H1 (cell line): ENCODE measurements around the gene SMIM15. TPM values are rescaled to one million over a fixed set of nuclear protein-coding genes. Genes with fewer than 3 reads are reported as not detected.

Experiments used
- CTCF ChIA-PET: fragments of 300-600 bp; sonication (Branson Sonifier 250); formaldehyde crosslinking; loops from one replicate; lab custom pipeline; 2021; ENCODE audit not compliant: partially characterized antibody; lab: Charles Lee
- POLR2A ChIA-PET: fragments of 300-600 bp; sonication (Branson Sonifier 250); formaldehyde crosslinking; loops from one replicate; lab custom pipeline; 2021; ENCODE audit warnings: inconsistent platforms; ENCODE audit not compliant: partially characterized antibody; lab: Charles Lee
- DNase-seq, 2 experiments: peaks; one replicate each; pipeline versions ENCODE4 v3.0.0 to v3.0.0-alpha.2; 2010 to 2022; ENCODE audit warnings: low spot score in 2 of 2, low read depth in 1 of 2, mixed read lengths in 1 of 2
- FAIRE-seq: peaks from 2 replicates; lab custom pipeline; 2011; peaks lifted over from hg19 to GRCh38; lab: Jason Lieb, UNC
- H2AFZ ChIP-seq: 2 replicates; pipeline ENCODE4 v1.8.1; 2012; ENCODE audit warnings: low read length, inconsistent platforms
- H2AK5ac ChIP-seq: 2 replicates; pipeline ENCODE4 v1.6.1; 2013; ENCODE audit warnings: low read depth, low read length
- H2BK120ac ChIP-seq: replicated peaks from 2 replicates; pipeline ENCODE3; 2013; ENCODE audit warnings: low read depth, low read length, inconsistent platforms
- H2BK12ac ChIP-seq: 2 replicates; pipeline ENCODE4 v1.6.1; 2013; ENCODE audit warnings: low read depth, low read length
- H2BK15ac ChIP-seq: 2 replicates; pipeline ENCODE4 v1.6.1; 2013; ENCODE audit warnings: low read length
- H2BK20ac ChIP-seq: 2 replicates; pipeline ENCODE4 v1.6.1; 2013; ENCODE audit warnings: low read length
- H2BK5ac ChIP-seq: 2 replicates; pipeline ENCODE4 v1.6.1; 2013; ENCODE audit warnings: low read depth, low read length
- H3K14ac ChIP-seq: 2 replicates; pipeline ENCODE4 v1.6.1; 2013; ENCODE audit warnings: inconsistent platforms; ENCODE audit not compliant: insufficient read length
- H3K18ac ChIP-seq: 2 replicates; pipeline ENCODE4 v1.6.1; 2013; ENCODE audit warnings: low read length; ENCODE audit errors: extremely low read depth
- H3K23ac ChIP-seq: 2 replicates; pipeline ENCODE4 v1.6.1; 2013; ENCODE audit warnings: inconsistent platforms; ENCODE audit not compliant: insufficient read length
- H3K23me2 ChIP-seq: 2 replicates; pipeline ENCODE4 v1.6.1; 2013; ENCODE audit warnings: low read depth, low read length
- H3K27ac ChIP-seq: 2 replicates; pipeline ENCODE4 v1.6.1; 2011; ENCODE audit warnings: low read depth, low read length, inconsistent platforms
- H3K27me3 ChIP-seq, 4 experiments: replicated peaks in 1 of 4; 1 replicate in 1 of 4; 2 replicates in 3 of 4; pipeline versions ENCODE4 v1.6.1 to v1.8.1; 2011 to 2013; ENCODE audit warnings: low read length in 3 of 4, mild to moderate bottlenecking in 3 of 4, inconsistent platforms in 2 of 4, mixed read lengths in 2 of 4, moderate library complexity in 1 of 4; ENCODE audit not compliant: control insufficient read depth in 3 of 4, insufficient read depth in 3 of 4; ENCODE audit errors: extremely low read depth in 1 of 4
- H3K36me3 ChIP-seq, 4 experiments: 2 replicates each; pipeline versions ENCODE4 v1.6.1 to v1.8.1; 2011 to 2013; ENCODE audit warnings: mild to moderate bottlenecking in 4 of 4, low read length in 3 of 4, moderate library complexity in 2 of 4, control low read depth in 1 of 4, inconsistent platforms in 1 of 4; ENCODE audit not compliant: insufficient read depth in 4 of 4, control insufficient read depth in 2 of 4
- H3K4ac ChIP-seq: replicated peaks from 2 replicates; pipeline ENCODE3; 2013; ENCODE audit warnings: low read length, low read depth, mixed read lengths, inconsistent platforms; ENCODE audit not compliant: insufficient read length
- H3K4me1 ChIP-seq, 4 experiments: replicated peaks in 1 of 4; 1 replicate in 1 of 4; 2 replicates in 3 of 4; pipeline versions ENCODE4 v1.6.1 to v1.8.1; 2011 to 2013; ENCODE audit warnings: low read length in 3 of 4, inconsistent platforms in 2 of 4, mixed read lengths in 1 of 4; ENCODE audit not compliant: insufficient read depth in 4 of 4, control insufficient read depth in 3 of 4
- H3K4me2 ChIP-seq, 2 experiments: 2 replicates each; pipeline versions ENCODE4 v1.6.1 to v1.8.1; 2011 to 2013; ENCODE audit warnings: low read depth in 2 of 2, low read length in 2 of 2, control low read depth in 1 of 2, inconsistent platforms in 1 of 2, mild to moderate bottlenecking in 1 of 2; ENCODE audit not compliant: insufficient read depth in 1 of 2
- H3K4me3 ChIP-seq, 4 experiments: fragments of 200-600, 300-600 bp in 1 of 4; sonication (generic), shearing (Covaris generic), sonication (Bioruptor Twin) in 1 of 4; 2 replicates each; pipeline versions ENCODE4 v1.5.1 to v1.8.1; 2011 to 2016; ENCODE audit warnings: low read length in 4 of 4, low read depth in 3 of 4, control low read depth in 2 of 4, inconsistent platforms in 2 of 4, mild to moderate bottlenecking in 2 of 4, mixed read lengths in 1 of 4, moderate library complexity in 1 of 4; ENCODE audit not compliant: insufficient read depth in 2 of 4; ENCODE audit errors: extremely low read depth in 1 of 4
- H3K56ac ChIP-seq: replicated peaks from 2 replicates; pipeline ENCODE3; 2013; ENCODE audit warnings: low read depth, mild to moderate bottlenecking, mixed read lengths, low read length, inconsistent platforms; ENCODE audit not compliant: insufficient read length
- H3K79me1 ChIP-seq: 2 replicates; pipeline ENCODE4 v1.6.1; 2013; ENCODE audit warnings: low read depth, low read length, control low read depth
- H3K79me2 ChIP-seq, 2 experiments: 2 replicates each; pipeline versions ENCODE4 v1.6.1 to v1.8.1; 2012 to 2013; ENCODE audit warnings: low read length in 2 of 2, mild to moderate bottlenecking in 2 of 2, inconsistent platforms in 1 of 2; ENCODE audit not compliant: insufficient read depth in 2 of 2, control insufficient read depth in 1 of 2
- H3K9ac ChIP-seq, 4 experiments: replicated peaks in 1 of 4; 1 replicate in 1 of 4; 2 replicates in 3 of 4; pipeline versions ENCODE4 v1.6.1 to v1.8.1; 2011 to 2013; ENCODE audit warnings: low read depth in 3 of 4, low read length in 3 of 4, control low read depth in 2 of 4, mild to moderate bottlenecking in 2 of 4, moderate library complexity in 2 of 4, inconsistent platforms in 1 of 4; ENCODE audit errors: extremely low read depth in 1 of 4
- H3K9me3 ChIP-seq, 2 experiments: 2 replicates each; pipeline versions ENCODE4 v1.6.1 to v1.8.1; 2012 to 2013; ENCODE audit warnings: mild to moderate bottlenecking in 2 of 2, moderate library complexity in 2 of 2, control low read depth in 1 of 2, inconsistent platforms in 1 of 2, low read depth in 1 of 2, low read length in 1 of 2, mixed read lengths in 1 of 2; ENCODE audit not compliant: insufficient read depth in 2 of 2
- H4K20me1 ChIP-seq, 2 experiments: replicated peaks in 1 of 2; 2 replicates each; pipeline versions ENCODE3 to v1.8.1; 2011 to 2013; ENCODE audit warnings: inconsistent platforms in 2 of 2, low read length in 2 of 2, mild to moderate bottlenecking in 1 of 2; ENCODE audit not compliant: insufficient read depth in 2 of 2, control insufficient read depth in 1 of 2
- H4K5ac ChIP-seq: 2 replicates; pipeline ENCODE4 v1.6.1; 2013; ENCODE audit warnings: low read length, low read depth, mixed read lengths, inconsistent platforms; ENCODE audit not compliant: insufficient read length
- H4K8ac ChIP-seq: 2 replicates; pipeline ENCODE4 v1.8.0; 2013; ENCODE audit warnings: mild to moderate bottlenecking, moderate library complexity, low read length, inconsistent platforms; ENCODE audit not compliant: insufficient read depth; ENCODE audit errors: extremely low read depth
- H4K91ac ChIP-seq: replicated peaks from 2 replicates; pipeline ENCODE3; 2013; ENCODE audit warnings: low read length, mixed read lengths, inconsistent platforms; ENCODE audit not compliant: insufficient read length
- BRCA1 ChIP-seq: IDR thresholded peaks from 2 replicates; pipeline ENCODE4 v1.6.1; 2012; ENCODE audit warnings: low read depth, low read length, improper control_type of control experiment
- CBX8 ChIP-seq: fragments of 300-800, 300-1000 bp; sonication (generic); IDR thresholded peaks from 2 replicates; pipeline ENCODE4 v1.7.1; 2016; ENCODE audit warnings: low read depth, low read length, borderline replicate concordance
- EGR1 ChIP-seq: IDR thresholded peaks from 2 replicates; pipeline ENCODE4 v1.6.1; 2011; ENCODE audit warnings: low read depth, low read length, borderline replicate concordance
- KDM5A ChIP-seq: fragments of 200-600 bp; IDR thresholded peaks from 2 replicates; pipeline ENCODE4 v1.7.1; 2012; ENCODE audit warnings: mild to moderate bottlenecking, low read length, inconsistent platforms, mixed read lengths
- RNF2 ChIP-seq: fragments of 200-900, 300-1000 bp; sonication (generic); IDR thresholded peaks from 2 replicates; pipeline ENCODE4 v1.7.1; 2016; ENCODE audit warnings: borderline replicate concordance, low read depth, mild to moderate bottlenecking, antibody characterized with exemption, low read length; ENCODE audit not compliant: poor library complexity, severe bottlenecking; ENCODE audit errors: missing control alignments
- WGBS, 2 experiments: shearing (Covaris generic) in 1 of 2; methylation state at CpG; one replicate each; pipeline versions ENCODE4 v1.1.6 to v1.1.7; 2013 to 2015; ENCODE audit warnings: low lambda C conversion rate in 2 of 2, mixed read lengths in 2 of 2, inconsistent platforms in 1 of 2, low coverage in 1 of 2, missing lambda C conversion rate in 1 of 2; ENCODE audit not compliant: insufficient replicate concordance in 2 of 2, insufficient coverage in 1 of 2, insufficient read length in 1 of 2; ENCODE audit errors: extremely low coverage in 1 of 2, missing lambda C conversion rate in 1 of 2; 5-methylcytosine and 5-hydroxymethylcytosine counted together
- long read RNA-seq, 2 experiments: library from RNA in 1 of 2; library from capped mRNA in 1 of 2; stranded (forward); transcript quantifications; one replicate each; pipeline ENCODE4 v2.0.0, GENCODE V29; 2021; ENCODE audit warnings: inconsistent platforms in 1 of 2
- polyA minus RNA-seq, 3 experiments: library from RNA; depleted of rRNA, polyadenylated mRNA; stranded (reverse); fragments of >200 nt; gene quantifications; 1 replicate in 2 of 3; 2 replicates in 1 of 3; pipeline ENCODE4 v1.2.3, GENCODE V29; 2011
- polyA plus RNA-seq, 7 experiments: library from polyadenylated mRNA; depleted of rRNA in 3 of 7; stranded (reverse) in 5 of 7; unstranded in 2 of 7; fragments of >200 nt in 5 of 7; fragments of 200-250 nt in 2 of 7; gene quantifications; 1 replicate in 5 of 7; 2 replicates in 1 of 7; 4 replicates in 1 of 7; pipeline versions ENCODE4 v1.2.1 to v1.2.3, GENCODE V29; 2011 to 2013; ENCODE audit warnings: missing spikeins in 2 of 7, mixed read lengths in 2 of 7
- total RNA-seq: library from RNA; stranded (reverse); fragmentation: NEBNext Ultra II Directional; extraction: Animal tissue kit (Norgen Biotek cat#: 25700); gene quantifications from 2 replicates; pipeline ENCODE4 v1.2.1, GENCODE V29; 2021
- TF ChIP-seq, protein P1 (sequence below): IDR thresholded peaks from 2 replicates; pipeline ENCODE4 v1.6.1; 2012; ENCODE audit warnings: inconsistent platforms

The SMIM15 gene, protein sequence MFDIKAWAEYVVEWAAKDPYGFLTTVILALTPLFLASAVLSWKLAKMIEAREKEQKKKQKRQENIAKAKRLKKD
- total RNA-seq (51.8 and 53.1 TPM in 2 replicates), polyA plus RNA-seq (2011; rRNA removed) (15.5 and 17.6 TPM in 2 replicates), polyA minus RNA-seq (2011; rRNA and poly(A)+ RNA removed) (27.4 and 34.2 TPM in 2 replicates)
- 24.2 TPM for polyA plus RNA-seq (2011; cell fraction: cytosol; rRNA removed)
- polyA plus RNA-seq (2011; cell fraction: nucleus; rRNA removed), result 14.5 TPM
- 35.7 to 44.3 TPM (median 41.0 TPM) in 4 replicates for polyA plus RNA-seq (2012, experiment 1 of 2)
- 2.3 TPM for polyA plus RNA-seq (2012, experiment 2 of 2)
- 36.3 TPM for polyA plus RNA-seq (2013, experiment 1 of 2)
- polyA plus RNA-seq (2013, experiment 2 of 2), result 40.3 TPM
- 20.8 TPM for polyA minus RNA-seq (2011; cell fraction: cytosol; rRNA and poly(A)+ RNA removed)
- 18.6 TPM for polyA minus RNA-seq (2011; cell fraction: nucleus; rRNA and poly(A)+ RNA removed)
- long read RNA-seq, experiment 1, transcript SMIM15-201 (3 exons, 2,889 nt), result major isoform, 37 of 59 reads
- long read RNA-seq, experiment 1, partial matches to known transcripts, result 5 of 59 reads
- long read RNA-seq, experiment 1, other reads (novel, unspliced or antisense), result 17 of 59 reads
- long read RNA-seq, experiment 2, transcript SMIM15-201 (3 exons, 2,889 nt), result major isoform, 85 of 98 reads
- long read RNA-seq, experiment 2, partial matches to known transcripts, result 6 of 98 reads
- long read RNA-seq, experiment 2, other reads (novel, unspliced or antisense), result 7 of 98 reads

DNA sequence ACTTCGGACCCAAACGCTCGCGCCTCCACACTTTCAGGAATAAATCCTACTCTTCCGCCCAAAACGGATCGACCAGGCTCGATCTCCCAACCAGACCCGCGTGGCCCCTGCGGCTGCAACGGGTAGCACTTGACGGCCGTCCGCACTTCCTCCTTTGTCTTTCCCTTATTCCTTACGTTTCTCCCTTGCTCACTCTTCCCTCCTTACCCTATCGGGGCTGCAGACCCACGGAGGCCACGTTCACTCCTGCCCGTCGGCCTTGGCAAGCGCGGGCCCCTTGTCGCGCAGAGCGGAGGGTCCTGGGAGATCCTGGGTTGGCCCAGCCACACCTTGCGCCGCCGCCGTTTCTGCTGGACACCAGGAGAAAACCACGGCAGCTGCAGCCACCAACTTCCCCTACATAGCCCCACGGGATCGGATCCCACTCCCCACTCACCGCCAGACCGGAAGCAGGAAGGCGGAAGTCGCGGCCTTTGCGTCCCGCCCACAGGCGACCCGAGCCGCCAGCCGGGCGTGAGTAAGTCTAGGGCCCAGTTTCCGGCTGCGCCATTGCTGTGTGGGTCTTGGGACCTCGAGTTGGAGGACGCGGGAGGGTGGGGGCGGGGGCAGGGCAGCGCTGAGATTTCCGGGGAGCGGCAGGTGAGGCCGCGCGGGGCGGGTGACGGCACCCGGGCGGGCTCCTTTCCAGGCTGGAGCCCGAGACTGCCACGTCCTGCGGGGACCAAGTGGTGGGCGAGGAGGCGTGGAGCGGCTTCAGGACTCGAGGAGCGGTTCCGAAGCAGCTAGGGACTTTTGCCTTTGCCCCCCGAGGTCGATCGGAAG, at the start of gene SMIM15:
SMIM15 (minus strand) TSS at position 459 of the 822 bp plus-strand sequence. CDS start 2,297 bp downstream, outside the sequence.
- Histone ChIP-seq H2BK5ac (peak within 1 kb of the TSS; percentile 93), H3K4me3 (peak within 1 kb of the TSS; percentile 89 to 98 (median 95)), H4K20me1 (peaks cover 0 to 3% of the 10 kb centered on the region in 2 experiments), H3K23me2 (peaks cover 2% of the 10 kb centered on the region; the same call in 1 of the 2 replicates), H3K14ac (peak within 1 kb of the TSS; percentile 70), H2BK12ac (peak within 1 kb of the TSS; percentile 70), H3K4ac (peak within 1 kb of the TSS; percentile 54), H4K8ac (peak within 1 kb of the TSS; percentile 92), H3K4me2 (peak within 1 kb of the TSS; percentile 85 to 92), H3K9ac (peak within 1 kb of the TSS; percentile 83 to 92 (median 90)), H2BK120ac (peak within 1 kb of the TSS; percentile 70), H3K79me2 (peaks cover 0 to 47% of the 10 kb centered on the region in 2 experiments; a peak in 2 of 4 replicates), H3K79me1 (no peaks in the 10 kb centered on the region; the same call in 1 of the 2 replicates), H3K18ac (peak within 1 kb of the TSS; percentile 93), H3K27me3 (no peaks in the 10 kb centered on the region), H3K9me3 (peaks cover 6% of the 10 kb centered on the region in 2 experiments), H2AK5ac (no peak within 1 kb of the TSS), H4K91ac (peak within 1 kb of the TSS; percentile 96), H3K4me1 (peaks cover 0 to 3% (median 1%) of the 10 kb centered on the region in 4 experiments; a peak in 2 of 7 replicates), H3K36me3 (peaks cover 6 to 36% (median 16%) of the 10 kb centered on the region in 4 experiments; a peak in 7 of 8 replicates), H2AFZ (peak within 1 kb of the TSS; percentile 94), H4K5ac (peak within 1 kb of the TSS; percentile 95), H3K27ac (peak within 1 kb of the TSS; percentile 87), H3K56ac (peak within 1 kb of the TSS; percentile 94), H3K23ac (no peak within 1 kb of the TSS), H2BK20ac (0 out of 2 replicates have a peak within 1 kb of the TSS, but pooled peaks have one; percentile 29), H2BK15ac (no peak within 1 kb of the TSS)
- DNase-seq (peak; percentile 64 to 83), FAIRE-seq (no peak)
- 2% methylated on average over 47 of the region's 73 CpGs; no CpG with 5 or more reads in 1 of the 2 experiments for WGBS, 2 experiments
- ChIA-PET CTCF (interaction anchor here (0.6 to 2.7 kb wide), 4 partner anchors 10 to 668 kb away, joined by 3 to 8 read pairs (median 3); no protein-coding TSS in a partner anchor), POLR2A (interaction anchor here (1.0 to 2.0 kb wide), 5 partner anchors 12 to 197 kb away, joined by 3 to 8 read pairs (median 3); partner anchors contain the start of gene ZSWIM6)
- no peak for TF ChIP-seq RNF2
- TF ChIP-seq CBX8, result no peak
- no peak for TF ChIP-seq BRCA1
- TF ChIP-seq EGR1, result peak; percentile 34; the same call in 1 of the 2 replicates
- no peak; the same call in 1 of the 2 replicates for TF ChIP-seq KDM5A
- TF ChIP-seq, protein P1, sequence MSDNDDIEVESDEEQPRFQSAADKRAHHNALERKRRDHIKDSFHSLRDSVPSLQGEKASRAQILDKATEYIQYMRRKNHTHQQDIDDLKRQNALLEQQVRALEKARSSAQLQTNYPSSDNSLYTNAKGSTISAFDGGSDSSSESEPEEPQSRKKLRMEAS, result peak; percentile 49; the same call in 1 of the 2 replicates
